T-helper 2 cell treated with Interferon-gamma antibody and Interleukin-4, amounts not matched to agents 100 ng/mL and 5 ng/mL, for 36 hours (primary cell): ENCODE data around the gene FRMD4A. TPM values are rescaled to one million over a fixed set of nuclear protein-coding genes. Genes with fewer than 3 reads are reported as not detected.

Source experiments
- intact Hi-C: fragments of 100-400 bp; cut with micrococcal nuclease; formaldehyde crosslinking; loops from one replicate; pipeline ENCODE4 v1.15.1; 2023
- total RNA-seq: library from RNA; stranded (reverse); gene quantifications from 2 replicates; pipeline ENCODE4 v1.2.3, GENCODE V29; 2022

Gene FRMD4A
- total RNA-seq, 1 donor from 2014 or later = 0.27 TPM

- intact Hi-C loops = no loop called here
These were observed 620.6 kb downstream of the FRMD4A start for GRCh38 chr10:13709931-13710650.

- intact Hi-C loops = no loop called here
These were observed 622.3 kb downstream of the FRMD4A start for GRCh38 chr10:13708256-13708990.

DNA sequence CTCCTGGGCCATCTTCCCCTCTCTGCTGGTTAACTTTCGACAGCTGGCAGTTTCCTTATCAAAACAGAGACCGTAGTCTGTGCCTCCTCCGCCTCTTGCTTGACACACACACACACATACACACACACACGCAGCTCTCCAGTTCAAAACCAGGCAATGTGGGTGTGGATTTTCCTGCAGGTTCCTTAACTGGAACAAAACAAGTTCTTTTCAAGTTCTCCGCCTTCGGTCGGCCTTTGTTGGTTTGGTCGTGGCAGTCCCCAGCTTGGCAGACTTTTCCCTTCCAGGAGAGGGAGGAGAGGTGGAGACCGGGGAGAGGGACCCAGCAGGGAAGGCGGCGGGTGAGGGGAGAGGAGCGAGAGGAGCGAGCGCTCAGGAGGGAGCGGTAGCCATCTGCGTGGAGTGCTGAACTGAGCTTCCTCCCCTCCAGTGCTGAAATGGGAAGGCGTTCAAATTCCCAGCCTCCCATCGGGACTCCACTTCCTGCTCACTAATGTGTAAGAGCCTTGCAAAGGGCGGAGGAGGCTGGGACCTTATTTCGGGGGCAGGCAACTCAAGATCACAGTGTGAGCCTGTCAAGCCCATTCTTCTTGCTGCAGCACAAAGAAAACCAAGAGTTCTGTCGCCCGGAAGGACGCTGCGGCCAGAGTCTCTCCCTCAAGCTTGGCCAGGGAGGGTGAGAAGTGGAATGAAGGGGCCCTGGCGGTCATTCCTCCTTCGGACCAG is 623.4 kb downstream of the FRMD4A start:
- intact Hi-C loops = no loop called here

DNA sequence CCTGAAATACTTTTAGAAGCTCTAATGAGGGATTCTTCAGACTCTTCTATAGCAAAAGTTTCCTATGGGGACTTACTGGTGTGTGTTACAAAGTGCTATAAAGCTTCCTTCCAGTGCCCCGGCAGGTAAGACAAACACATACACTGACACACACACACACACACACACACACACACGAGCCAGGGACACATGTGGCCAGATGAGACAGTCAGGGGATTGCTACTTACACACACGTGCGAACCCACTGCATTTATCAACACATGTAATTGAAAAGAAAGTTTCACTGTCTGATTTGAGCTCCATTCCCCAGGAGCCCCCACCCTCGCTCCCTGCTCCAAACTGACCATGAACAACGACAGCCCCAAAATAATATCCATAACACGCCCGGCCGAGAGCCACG is 624.1 kb downstream of the FRMD4A start:
- intact Hi-C loops = no loop called here

- intact Hi-C loops = no loop called here
These were observed 624.5 kb downstream of the FRMD4A start for GRCh38 chr10:13706175-13706574.

DNA sequence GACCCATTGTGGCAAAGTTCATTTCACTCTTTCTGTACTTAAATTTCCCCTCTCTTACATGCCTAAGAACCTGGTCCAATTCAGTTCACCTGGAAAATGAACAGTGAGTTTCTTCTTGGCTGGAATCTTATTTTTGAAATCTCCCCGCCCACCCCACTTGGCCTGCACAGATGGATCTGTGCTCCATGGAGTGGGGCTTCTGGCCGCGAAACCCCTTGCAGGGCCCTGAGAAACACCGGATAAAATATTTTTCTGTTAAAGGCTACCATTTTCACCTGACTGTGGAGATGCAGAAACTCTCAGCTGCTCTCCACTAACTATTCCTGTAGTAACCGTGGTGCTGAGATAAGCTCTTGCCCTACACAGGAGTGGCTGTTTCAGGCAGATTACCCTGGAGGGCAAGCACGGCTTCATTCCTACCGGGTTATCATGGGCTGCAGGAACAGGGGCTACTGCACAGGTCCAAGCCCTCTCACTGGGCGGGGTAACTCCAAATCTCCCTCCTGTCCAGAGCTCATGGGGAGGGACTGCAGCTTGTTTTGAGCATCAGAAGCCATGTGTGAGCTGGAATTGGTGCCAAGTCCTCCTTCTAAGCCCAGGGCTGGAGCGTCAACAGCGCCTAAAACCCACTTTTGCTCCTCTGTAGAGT is 625.1 kb downstream of the FRMD4A start:
- intact Hi-C loops = no loop called here

DNA sequence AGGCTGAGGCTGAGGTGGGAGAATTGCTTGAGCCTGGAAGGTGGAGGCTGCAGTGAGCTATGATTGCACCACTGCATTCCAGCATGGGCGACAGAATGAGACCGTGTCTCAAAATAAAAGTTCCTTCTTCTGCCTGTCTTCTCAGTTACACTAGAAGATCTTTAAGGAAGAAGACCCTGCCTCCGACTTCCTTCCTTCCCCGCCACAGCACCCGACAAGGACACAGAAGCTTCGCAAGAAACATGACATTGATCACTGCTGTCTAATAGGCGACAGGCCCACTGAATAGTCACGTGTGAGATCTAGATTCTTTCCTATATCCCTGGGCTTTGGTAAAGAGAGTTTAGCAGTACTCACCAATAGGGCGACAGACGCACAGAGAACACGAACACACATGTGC is 625.8 kb downstream of the FRMD4A start:
- intact Hi-C loops = no loop called here

GRCh38 chr10:13703997-13704536 is 626.7 kb downstream of the FRMD4A start:
- intact Hi-C loops = no loop called here

DNA sequence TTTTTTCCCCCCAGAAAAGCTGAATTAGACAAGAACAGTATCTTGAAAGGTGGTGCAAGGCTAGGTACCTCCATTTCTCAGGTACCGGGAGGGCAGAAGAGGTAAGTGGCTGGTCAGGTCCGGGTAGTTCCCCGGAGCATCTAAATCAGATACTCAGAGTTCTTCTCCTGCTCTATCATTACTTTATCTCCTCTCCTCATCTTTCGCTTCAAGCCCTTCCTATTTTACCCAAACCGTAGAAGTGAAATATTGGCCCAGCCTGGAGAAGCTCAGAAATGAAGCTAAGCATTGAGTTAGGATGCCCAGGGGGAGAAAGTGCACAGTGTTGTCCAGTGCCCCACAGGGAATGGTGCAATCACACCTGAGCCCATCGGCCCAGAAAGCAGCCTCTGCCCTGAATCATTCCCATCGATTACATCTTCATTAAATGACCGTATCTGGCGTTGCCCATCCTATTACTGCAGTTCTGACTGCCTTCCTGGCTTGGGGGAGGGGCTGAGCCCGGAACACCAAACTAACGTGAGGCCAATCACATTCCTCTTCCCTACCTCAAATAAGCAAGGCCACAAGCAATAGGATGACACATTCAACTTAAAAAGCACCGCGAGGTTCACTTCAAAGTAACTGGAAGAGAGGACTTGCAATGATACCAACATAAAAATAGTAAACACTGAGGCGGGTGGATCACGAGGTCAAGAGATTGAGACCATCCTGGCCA is 627.5 kb downstream of the FRMD4A start:
- intact Hi-C loops = no loop called here

DNA sequence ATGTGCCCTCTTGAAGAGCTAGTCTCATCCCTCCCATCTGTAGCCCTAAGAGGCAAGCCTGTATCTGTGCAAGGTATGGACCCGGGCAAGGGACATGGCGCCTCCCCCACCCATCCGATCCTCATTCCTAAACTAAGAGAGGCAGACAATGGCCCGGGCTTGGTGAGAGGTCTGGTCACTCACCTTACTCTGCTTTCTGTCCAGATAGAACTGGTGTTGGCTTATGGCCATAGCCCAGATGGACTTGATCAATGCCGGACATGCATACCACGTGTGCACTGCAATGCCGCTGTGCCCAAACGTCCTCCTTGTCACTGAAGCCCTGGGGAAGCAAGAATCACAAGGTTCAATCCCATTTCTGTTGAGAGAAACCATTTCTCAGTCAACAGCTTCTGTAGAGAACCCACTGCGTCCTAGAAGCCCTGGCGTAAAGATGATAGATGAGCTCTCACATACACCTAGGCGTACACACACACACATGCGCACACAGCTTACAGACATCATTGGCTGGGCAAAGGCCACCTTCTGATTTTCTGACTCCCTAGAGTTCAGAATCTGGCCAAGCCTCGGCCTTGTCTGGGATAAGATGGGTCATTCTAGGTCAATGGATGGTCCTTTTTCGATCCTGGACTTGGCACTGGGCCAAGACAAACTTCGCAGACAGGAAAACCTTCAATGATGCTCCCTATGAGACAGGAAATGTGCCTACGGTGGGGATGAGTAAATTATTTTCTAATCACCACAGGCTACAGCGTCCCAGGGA is 629.4 kb downstream of the FRMD4A start:
- intact Hi-C loops = no loop called here

GRCh38 chr10:13700473-13701144 is 630.1 kb downstream of the FRMD4A start:
- intact Hi-C loops = no loop called here

- intact Hi-C loops = no loop called here
These were observed 631.5 kb downstream of the FRMD4A start for GRCh38 chr10:13699216-13699615.

DNA sequence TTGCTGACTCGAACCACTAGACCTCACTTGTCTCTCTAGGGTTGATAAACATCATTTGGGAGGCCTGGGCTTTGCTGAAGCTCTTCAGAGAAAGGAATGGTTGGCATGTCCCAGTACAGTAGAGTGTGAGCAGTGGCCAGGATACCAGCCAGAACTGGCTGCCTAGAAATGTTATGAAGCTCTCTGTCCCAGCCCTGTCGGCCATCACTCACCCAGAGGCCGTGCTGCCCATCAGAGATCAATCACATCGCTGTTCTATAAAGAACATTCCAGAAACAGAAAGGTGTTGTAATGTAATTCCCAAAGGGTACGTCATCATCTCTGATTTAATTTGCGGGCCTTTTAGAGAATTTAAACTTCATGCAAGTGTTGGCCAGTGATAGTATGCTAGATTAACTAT is 632.5 kb downstream of the FRMD4A start:
- intact Hi-C loops = no loop called here

DNA sequence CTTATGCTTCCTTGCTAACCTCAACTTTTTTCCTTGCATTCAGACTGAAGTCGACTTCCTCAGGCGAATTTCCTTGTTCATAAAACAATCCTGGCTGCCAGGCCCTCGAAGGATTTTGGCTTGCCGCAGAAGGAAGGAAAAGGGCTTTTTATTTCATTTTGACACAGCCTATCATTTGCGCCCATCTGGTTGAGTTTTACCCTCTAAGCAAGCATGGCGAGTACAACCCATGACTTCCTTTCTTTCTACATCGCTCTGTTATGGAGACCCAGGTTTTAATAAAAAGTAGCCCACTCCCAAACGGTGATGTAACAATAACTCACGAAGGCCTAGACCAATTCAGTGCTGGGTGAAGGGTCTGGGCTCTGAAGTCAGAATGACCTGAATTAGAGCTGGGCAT is 634.7 kb downstream of the FRMD4A start:
- intact Hi-C loops = no loop called here

- intact Hi-C loops = no loop called here
These were observed 635.1 kb downstream of the FRMD4A start for GRCh38 chr10:13695588-13695987.

- intact Hi-C loops = no loop called here
These were observed 636.7 kb downstream of the FRMD4A start for GRCh38 chr10:13693783-13694700.

DNA sequence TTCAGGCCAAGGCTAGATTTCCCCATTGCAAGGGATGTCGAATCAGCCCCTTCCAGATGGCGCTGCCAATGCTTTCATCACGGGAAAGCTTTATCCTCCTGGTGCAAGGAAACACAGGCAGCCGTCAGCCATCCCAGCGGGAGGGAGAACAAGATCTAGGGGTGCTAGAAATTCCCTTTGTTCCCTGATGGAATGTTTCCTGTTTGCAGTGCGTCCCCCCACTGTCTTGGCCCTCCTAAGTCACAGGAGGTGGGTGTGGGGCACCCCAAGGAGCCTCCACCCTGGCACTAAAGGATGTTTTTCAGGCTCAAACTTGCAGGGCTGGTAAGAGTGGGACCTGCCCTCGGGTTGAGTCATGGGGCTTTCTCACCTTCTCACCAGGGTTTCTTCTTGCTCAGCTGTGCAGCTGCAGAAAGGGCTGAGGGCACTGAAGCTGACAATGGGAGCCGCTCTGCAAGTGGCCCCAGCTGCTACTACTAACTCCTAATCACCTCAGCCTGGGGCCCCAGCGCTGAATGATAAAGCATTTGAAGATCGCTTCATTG is 640.4 kb downstream of the FRMD4A start:
- intact Hi-C loops = no loop called here

DNA sequence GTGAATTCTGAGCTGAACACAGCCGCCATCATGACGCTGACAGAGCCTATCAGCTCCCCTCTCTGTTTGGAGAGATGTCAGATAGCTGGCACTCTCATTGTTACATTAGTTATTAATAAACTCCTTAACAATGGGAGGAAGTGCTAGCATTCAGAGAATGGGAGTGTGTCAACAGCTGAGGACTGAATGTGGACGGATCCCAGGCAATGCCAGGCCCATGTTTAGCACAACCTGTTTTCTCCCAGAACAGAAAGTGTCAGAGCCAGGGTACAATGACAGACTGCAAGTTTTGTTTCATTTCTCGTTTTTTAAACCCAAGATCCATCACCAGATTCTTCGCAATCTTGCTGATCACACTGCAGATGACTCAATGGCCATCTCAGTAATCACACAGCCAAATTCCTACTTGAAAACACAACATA is 644.4 kb downstream of the FRMD4A start:
- intact Hi-C loops = no loop called here
